Measurements from ENCODE around the gene EIF2B2. TPM values are rescaled to one million over a fixed set of nuclear protein-coding genes. Genes with fewer than 3 reads are reported as not detected.

EIF2B2 gene
- total RNA-seq, 6 donors from 2014 or later: 22.2 to 40.7 (median 32.5) TPM

GRCh38 chr14:75001899-75002298 lies 822 bp upstream of the EIF2B2 start:
- TF ChIP-seq CTCF (IDR thresholded peaks at IDR 0.05): no peak
- no peak for TF ChIP-seq POLR2A (IDR thresholded peaks at IDR 0.05)
- TF ChIP-seq EP300 (IDR thresholded peaks at IDR 0.05): no peak
- TF ChIP-seq POLR2AphosphoS5 (IDR thresholded peaks at IDR 0.05): no peak
- Histone ChIP-seq H3K27me3 (no peaks in the 10 kb centered on the region), H3K9me3 (no peaks in the 10 kb centered on the region), H3K4me3 (peak overlapping the region in 3 of 4 donors; percentile 67 to 95 (median 90)), H3K27ac (peak overlapping the region; percentile 83 to 92 (median 84)), H3K36me3 (peaks cover 11 to 24% (median 18%) of the 10 kb centered on the region in 4 donors), H3K4me1 (peaks cover 10 to 33% (median 14%) of the 10 kb centered on the region in 4 donors)
- ATAC-seq (ENCODE audit: low FRiP score in 2 of 2) (no peak), DNase-seq (no peak)
- WGBS, 2 donors: 98 to 100% methylated on average over 1 of the region's 1 CpG

- Histone ChIP-seq H3K36me3 (peaks cover 15 to 39% (median 32%) of the 10 kb centered on the region in 4 donors), H3K27me3 (no peaks in the 10 kb centered on the region), H3K27ac (peak overlapping the region; percentile 83 to 92 (median 84)), H3K4me1 (peaks cover 10 to 33% (median 14%) of the 10 kb centered on the region in 4 donors), H3K4me3 (peak overlapping the region; percentile 67 to 96 (median 92)), H3K9me3 (no peaks in the 10 kb centered on the region)
- 13% methylated on average over 17 to 18 of the region's 18 CpGs for WGBS, 2 donors
- no peak for ATAC-seq (ENCODE audit: low FRiP score in 2 of 2)
- TF ChIP-seq EP300 (IDR thresholded peaks at IDR 0.05) (no peak), POLR2AphosphoS5 (IDR thresholded peaks at IDR 0.05) (no peak), POLR2A (IDR thresholded peaks at IDR 0.05) (no peak), CTCF (IDR thresholded peaks at IDR 0.05) (no peak)
- DNase-seq: no peak
These were observed 718 bp downstream of the EIF2B2 start for GRCh38 chr14:75003250-75004027.

- peaks cover 23 to 58% (median 47%) of the 10 kb centered on the region in 4 donors for H3K36me3 ChIP-seq
- no peaks in the 10 kb centered on the region for H3K9me3 ChIP-seq
- TF ChIP-seq CTCF (IDR thresholded peaks at IDR 0.05): no peak
- ATAC-seq (ENCODE audit: low FRiP score in 2 of 2): no peak
- 87 to 95% methylated on average over 3 of the region's 3 CpGs for WGBS, 2 donors
- H3K4me3 ChIP-seq: no peak overlapping the region
- peaks cover 10 to 33% (median 14%) of the 10 kb centered on the region in 4 donors for H3K4me1 ChIP-seq
- H3K27me3 ChIP-seq: no peaks in the 10 kb centered on the region
- H3K27ac ChIP-seq: no peak overlapping the region
- no peak for DNase-seq
These were observed 2.6 kb downstream of the EIF2B2 start for GRCh38 chr14:75005357-75005756.

GRCh38 chr14:75009176-75009575 lies 6.5 kb downstream of the EIF2B2 start:
- 89 to 93% methylated on average over 4 of the region's 4 CpGs for WGBS, 2 donors
- no peak for TF ChIP-seq EP300 (IDR thresholded peaks at IDR 0.05)
- TF ChIP-seq POLR2AphosphoS5 (IDR thresholded peaks at IDR 0.05): no peak
- no peak for TF ChIP-seq CTCF (IDR thresholded peaks at IDR 0.05)
- TF ChIP-seq POLR2A (IDR thresholded peaks at IDR 0.05): no peak
- DNase-seq: no peak
- peaks cover 23 to 84% (median 60%) of the 10 kb centered on the region in 4 donors for H3K36me3 ChIP-seq
- no peak for ATAC-seq (ENCODE audit: low FRiP score in 2 of 2)
- peaks cover 2 to 13% (median 7%) of the 10 kb centered on the region in 4 donors for H3K4me1 ChIP-seq
- H3K4me3 ChIP-seq: no peak overlapping the region
- no peaks in the 10 kb centered on the region for H3K9me3 ChIP-seq
- no peak overlapping the region for H3K27ac ChIP-seq
- no peaks in the 10 kb centered on the region for H3K27me3 ChIP-seq
